Lung microvascular endothelial cell (primary cell): ENCODE results near the gene CARD11. TPM values are rescaled to one million over a fixed set of nuclear protein-coding genes. Genes with fewer than 3 reads are reported as not detected.
"Not testable (repeated sequence)": the region's sequence is repeated elsewhere in the genome, so short reads cannot be mapped to it uniquely, and the experiment has no call there.

Experiments
- DNase-seq, 2 donors: peaks; one replicate each; pipeline versions ENCODE4 v3.0.0 to v3.0.0-alpha.2; 2010; ENCODE audit warnings: low read depth in 2 of 2
- total RNA-seq: library from RNA; depleted of rRNA; stranded (reverse); fragments of >200 nt; gene quantifications from 2 replicates; pipeline ENCODE4 v1.2.1, GENCODE V29; 2014

Gene CARD11
- total RNA-seq, 1 donor from 2014 or later: 2.2 TPM

DNA sequence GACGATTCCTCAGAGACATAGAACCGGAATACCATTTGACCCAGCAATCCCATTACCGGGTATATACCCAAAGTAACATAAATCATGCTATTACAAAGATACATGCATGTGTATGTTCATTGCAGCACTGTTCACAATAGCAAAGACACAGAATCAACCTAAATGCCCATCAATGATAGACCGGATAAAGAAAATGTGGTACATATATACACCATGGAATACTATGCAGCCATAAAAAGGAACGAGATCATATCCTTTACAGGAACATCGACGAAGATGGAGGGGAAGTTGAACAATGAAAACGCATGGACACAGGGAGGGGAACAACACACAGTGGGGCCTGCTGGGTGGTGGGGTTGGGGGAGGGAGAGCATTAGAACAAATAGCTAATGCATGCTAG is 22.4 kb downstream of the CARD11 start:
- DNase-seq: not testable (repeated sequence)

GRCh38 chr7:3020416-3020815 is 23.3 kb downstream of the CARD11 start:
- DNase-seq: no peak

- no peak for DNase-seq
Measured at GRCh38 chr7:3019801-3020200, 23.9 kb downstream of the CARD11 start.

- no peak for DNase-seq
Measured at GRCh38 chr7:3013975-3014792, 29.5 kb downstream of the CARD11 start.

DNA sequence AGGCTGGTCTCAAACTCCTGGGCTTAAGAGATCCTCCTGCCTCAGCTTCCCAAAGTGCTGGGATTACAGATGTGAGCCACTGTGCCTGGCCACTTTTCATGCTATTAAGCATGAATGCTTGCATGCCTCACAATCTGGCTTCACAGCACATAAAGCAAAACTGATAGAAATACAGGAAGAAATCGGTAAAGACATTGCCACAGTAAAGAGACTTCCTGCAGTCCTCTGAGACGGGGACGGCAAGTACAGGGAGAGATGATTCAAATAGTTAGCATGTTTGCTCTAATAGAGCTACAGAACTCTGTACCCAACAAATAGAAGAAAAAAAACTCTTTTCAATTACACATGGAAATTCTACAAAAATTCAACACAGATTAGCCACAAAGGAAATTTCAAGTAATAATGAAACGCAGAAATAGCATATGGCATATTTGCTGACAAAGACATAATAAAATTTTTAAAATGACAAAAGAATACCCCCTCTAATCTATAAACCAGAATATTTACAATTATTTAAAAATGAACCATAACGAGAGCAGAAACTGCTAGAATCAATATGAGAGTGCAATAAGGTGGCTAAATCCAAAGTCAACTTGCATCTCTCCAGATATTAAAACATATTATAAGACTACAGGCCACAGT is 32.3 kb downstream of the CARD11 start:
- DNase-seq: no peak

- DNase-seq: no peak
Measured at GRCh38 chr7:3010161-3010560, 33.5 kb downstream of the CARD11 start.

- no peak for DNase-seq
Measured at GRCh38 chr7:3009086-3009485, 34.6 kb downstream of the CARD11 start.

DNA sequence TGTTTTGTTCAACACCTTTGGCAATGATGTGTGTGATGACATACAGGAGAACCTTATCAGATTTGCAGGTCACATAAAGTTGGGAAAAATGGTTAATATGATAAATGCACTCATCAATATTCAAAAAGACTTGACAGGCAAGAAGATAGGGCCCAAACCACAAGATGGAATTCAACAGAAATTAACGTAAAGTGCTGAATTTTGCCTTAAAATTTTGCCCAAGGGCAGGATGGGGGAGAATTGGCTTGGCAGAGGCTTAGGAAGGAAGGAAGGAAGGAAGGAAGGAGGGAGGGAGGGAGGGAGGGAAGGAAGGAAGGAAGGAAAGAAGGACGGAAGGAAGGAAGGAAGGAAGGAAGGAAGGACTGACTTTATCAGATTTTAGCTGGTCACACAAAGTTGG is 35.3 kb downstream of the CARD11 start:
- DNase-seq: no peak

GRCh38 chr7:3007696-3008095 is 36.0 kb downstream of the CARD11 start:
- no peak for DNase-seq

- no peak for DNase-seq
Measured at GRCh38 chr7:3005257-3005656, 38.4 kb downstream of the CARD11 start.

DNA sequence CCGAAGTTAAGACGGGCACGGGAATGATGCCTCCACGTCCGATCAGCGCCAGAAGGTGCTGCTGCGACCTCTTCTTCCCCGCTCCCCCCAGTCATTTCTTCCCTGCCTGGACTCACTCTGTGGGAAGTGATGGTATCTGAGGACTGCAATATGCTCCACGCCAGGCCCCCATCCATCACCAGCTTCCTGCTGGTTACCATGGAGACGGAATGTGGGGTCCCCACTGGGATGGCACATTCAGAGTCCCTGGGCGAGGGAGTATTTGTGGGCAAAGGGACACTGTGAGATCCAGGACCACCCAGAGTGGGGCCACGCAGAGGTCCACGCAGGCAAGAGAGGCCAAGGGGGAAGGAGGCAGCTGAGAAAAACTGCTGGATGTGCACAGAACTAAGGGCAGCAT is 39.7 kb downstream of the CARD11 start:
- DNase-seq: no peak

- no peak for DNase-seq
Measured at GRCh38 chr7:3002631-3003030, 41.0 kb downstream of the CARD11 start.

- no peak for DNase-seq
Measured at GRCh38 chr7:3000566-3000965, 43.1 kb downstream of the CARD11 start.

DNA sequence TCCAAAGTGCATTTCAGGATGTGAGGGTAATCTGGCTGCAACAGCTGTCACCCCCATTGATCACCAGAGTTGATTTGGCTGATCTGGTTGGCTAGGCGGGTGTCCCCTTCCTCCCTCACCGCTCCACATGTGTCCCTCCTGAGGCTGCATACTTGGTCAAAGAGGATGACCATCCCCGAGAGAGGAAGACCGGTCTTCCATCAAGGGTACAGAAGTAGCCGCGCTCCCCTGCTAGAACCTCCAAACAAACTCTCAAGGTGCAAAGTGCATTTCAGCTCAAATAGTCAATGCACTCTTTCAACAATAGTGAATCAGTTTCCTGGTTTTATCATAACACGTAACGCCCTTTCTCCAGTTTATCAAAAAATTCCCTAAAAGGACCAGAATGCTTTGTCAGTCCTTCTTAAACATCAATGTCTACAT is 44.6 kb downstream of the CARD11 start:
- peak in 1 of 2 donors; percentile 43 for DNase-seq

DNA sequence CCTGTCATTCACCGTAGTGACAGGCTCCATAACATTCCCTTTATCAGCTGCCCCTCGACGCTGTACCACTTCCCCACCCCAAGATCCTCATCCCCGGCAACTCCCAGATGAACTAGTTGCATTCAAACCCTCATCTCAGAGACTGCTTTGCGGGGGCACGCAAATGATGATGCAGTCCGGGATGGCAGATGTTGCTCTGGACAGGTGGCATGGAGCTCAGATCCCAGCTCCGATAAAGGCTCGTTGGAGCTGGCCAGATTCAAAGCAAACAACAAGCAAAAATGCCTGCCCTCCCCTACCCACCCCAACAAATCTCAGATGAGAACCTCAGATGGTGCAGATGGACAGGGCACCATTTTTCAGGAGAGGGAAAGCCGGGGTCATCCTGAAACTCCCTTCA is 46.7 kb downstream of the CARD11 start:
- DNase-seq: no peak

GRCh38 chr7:2996141-2996540 is 47.5 kb downstream of the CARD11 start:
- DNase-seq: no peak

GRCh38 chr7:2993868-2994267 is 49.8 kb downstream of the CARD11 start:
- DNase-seq: no peak

- DNase-seq: no peak
Measured at GRCh38 chr7:2993396-2993795, 50.3 kb downstream of the CARD11 start.

- DNase-seq: no peak
Measured at GRCh38 chr7:2990949-2991470, 52.7 kb downstream of the CARD11 start.

DNA sequence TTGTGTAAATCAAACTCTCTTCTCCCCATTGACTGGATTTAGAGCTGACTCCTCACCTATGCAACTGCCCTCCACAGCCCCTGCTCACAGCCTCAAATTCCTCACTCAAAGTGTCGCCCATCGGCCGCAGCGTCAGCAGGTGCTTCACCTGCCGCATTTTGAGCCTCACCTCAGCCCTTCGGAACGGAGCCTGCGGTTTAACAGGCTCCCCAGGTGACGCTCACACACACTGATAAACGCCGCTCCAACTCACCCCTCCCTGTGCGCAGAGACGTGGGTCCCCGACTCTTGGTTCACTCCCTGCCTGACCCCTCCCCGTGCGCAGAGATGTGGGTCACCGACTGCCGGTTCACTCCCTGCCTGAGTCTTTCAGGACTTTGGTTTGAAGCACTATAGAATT is 57.1 kb downstream of the CARD11 start:
- no peak for DNase-seq

GRCh38 chr7:2985866-2986265 is 57.8 kb downstream of the CARD11 start:
- no peak for DNase-seq

DNA sequence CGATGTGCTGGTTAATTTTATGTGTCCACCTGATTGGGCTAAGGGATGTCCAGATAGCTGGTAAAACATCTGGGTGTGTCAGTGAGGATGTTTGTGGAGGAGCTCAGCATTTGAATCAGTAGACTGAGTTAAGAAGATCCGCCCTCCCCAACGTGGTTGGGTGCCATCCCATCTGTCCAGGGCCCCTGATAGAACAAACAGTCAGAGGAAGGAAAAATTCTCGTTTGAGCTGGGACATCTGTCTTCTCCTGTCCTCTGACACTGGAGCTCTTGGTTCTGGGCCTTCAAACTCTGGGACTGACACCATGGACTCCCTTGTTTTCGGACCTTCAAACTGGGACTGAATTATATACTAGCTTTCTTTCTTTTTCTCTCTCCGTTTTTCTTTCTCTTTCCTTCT is 59.6 kb downstream of the CARD11 start:
- DNase-seq: no peak

GRCh38 chr7:2983586-2983985 is 60.1 kb downstream of the CARD11 start:
- no peak for DNase-seq
